ENCODE measurements around the gene TRMT11.

The TRMT11 gene

GRCh38 chr6:126042001-126042419 is 55.7 kb downstream of the TRMT11 start (continued):
- TF ChIP-seq ZNF692 (tag by site-specific recombination; IDR thresholded peaks at IDR 0.05): no peak
- TF ChIP-seq ZNF350 (tag by site-specific recombination; IDR thresholded peaks at IDR 0.05): no peak
- TF ChIP-seq ZNF394 (tag by site-specific recombination; IDR thresholded peaks at IDR 0.05; ENCODE audit: borderline replicate concordance): no peak
- TF ChIP-seq ZNF530 (tag by site-specific recombination; IDR thresholded peaks at IDR 0.05; ENCODE audit: low read depth): no peak
- TF ChIP-seq HOXD13 (CRISPR knock-in tag; IDR thresholded peaks at IDR 0.05; ENCODE audit: borderline replicate concordance): no peak
- TF ChIP-seq ZNF133 (tag by site-specific recombination; IDR thresholded peaks at IDR 0.05): no peak

- Histone ChIP-seq H3K36me3 (ENCODE audit: control insufficient read depth in 2 of 2, insufficient read depth in 1 of 2, low read length in 2 of 2) (peaks cover 2 to 37% of the 10 kb centered on the region in 2 experiments), H3K9me3 (ENCODE audit: control insufficient read depth, insufficient read depth, low read depth, low read length) (no peaks in the 10 kb centered on the region), H3K4me3 (ENCODE audit: low read depth, low read length) (no peak overlapping the region), H3K27ac (ENCODE audit: extremely low read depth, low read depth, low read length) (no peak overlapping the region), H3K4me1 (ENCODE audit: control insufficient read depth, insufficient read depth, low read length) (no peaks in the 10 kb centered on the region)
- CTCF ChIA-PET: no interaction called here
- no peak for TF ChIP-seq ZNF148 (tag by site-specific recombination; IDR thresholded peaks at IDR 0.05; ENCODE audit: borderline replicate concordance)
- no peak for TF ChIP-seq ZNF488 (tag by site-specific recombination; IDR thresholded peaks at IDR 0.05)
- no peak for TF ChIP-seq ELK4 (IDR thresholded peaks at IDR 0.05; ENCODE audit: borderline replicate concordance, low read depth, low read length)
- TF ChIP-seq GLIS2 (tag by site-specific recombination; IDR thresholded peaks at IDR 0.05): no peak
- no peak for TF ChIP-seq ZNF76 (tag by site-specific recombination; IDR thresholded peaks at IDR 0.05; ENCODE audit: borderline replicate concordance, low read depth)
- TF ChIP-seq ZNF10 (tag by site-specific recombination; IDR thresholded peaks at IDR 0.05): no peak
- TF ChIP-seq ZNF221 (tag by site-specific recombination; IDR thresholded peaks at IDR 0.05; ENCODE audit: borderline replicate concordance): no peak
- no peak for TF ChIP-seq ZIC2 (tag by site-specific recombination; IDR thresholded peaks at IDR 0.05)
- TF ChIP-seq ZNF433 (tag by site-specific recombination; IDR thresholded peaks at IDR 0.05; ENCODE audit: low read depth): no peak
- no peak for TF ChIP-seq ZNF341 (tag by site-specific recombination; IDR thresholded peaks at IDR 0.05; ENCODE audit: low read depth)
- no peak for TF ChIP-seq ZNF121 (tag by site-specific recombination; IDR thresholded peaks at IDR 0.05)
- no peak for TF ChIP-seq ZNF510 (tag by site-specific recombination; IDR thresholded peaks at IDR 0.05; ENCODE audit: insufficient replicate concordance)
- TF ChIP-seq ZNF280D (tag by site-specific recombination; IDR thresholded peaks at IDR 0.05): no peak
- TF ChIP-seq MZF1 (tag by site-specific recombination; IDR thresholded peaks at IDR 0.05; ENCODE audit: borderline replicate concordance): no peak
- no peak for TF ChIP-seq PATZ1 (tag by site-specific recombination; IDR thresholded peaks at IDR 0.05)
- POLR2A ChIA-PET: no interaction called here
These were observed 61.3 kb downstream of the TRMT11 start for GRCh38 chr6:126047648-126048047.
